Measurements from ENCODE around the gene MXD4.

The MXD4 gene

DNA sequence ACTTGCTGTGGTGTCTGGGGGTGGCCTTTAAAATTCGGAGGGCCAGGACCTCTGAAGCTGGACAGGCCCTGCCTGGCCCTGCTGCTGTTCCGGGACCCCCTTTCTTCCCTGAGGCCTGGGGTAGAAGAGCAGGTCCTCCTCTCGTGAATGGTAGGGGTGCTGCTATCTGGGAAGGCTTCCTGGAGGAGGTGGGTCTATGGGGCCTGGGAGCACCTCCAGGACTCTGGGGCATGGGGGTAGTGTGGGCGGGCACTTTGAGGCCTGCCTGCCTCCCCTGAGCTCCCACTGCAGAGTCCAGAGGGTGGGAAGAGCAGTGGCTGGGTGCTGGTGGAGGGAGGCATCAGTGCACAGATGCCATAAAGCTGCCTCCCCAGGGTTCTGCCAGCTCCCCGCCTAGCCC, 4.9 kb upstream of the MXD4 start:
- Histone ChIP-seq H3K36me3 (ENCODE audit: insufficient read depth) (no peaks in the 10 kb centered on the region), H3K79me2 (ENCODE audit: insufficient read depth, low read depth) (no peaks in the 10 kb centered on the region), H3K4me2 (no peak overlapping the region), H3K27me3 (ENCODE audit: insufficient read depth, low read depth) (no peaks in the 10 kb centered on the region), H2AFZ (ENCODE audit: low read depth) (no peak overlapping the region), H4K20me1 (ENCODE audit: insufficient read depth) (no peaks in the 10 kb centered on the region), H3K4me1 (ENCODE audit: low read depth, poor library complexity, severe bottlenecking) (no peaks in the 10 kb centered on the region), H3K4me3 (IDR thresholded peaks at IDR 0.05; ENCODE audit: insufficient read depth, low read depth, low read length) (no peak overlapping the region), H3K27ac (no peak overlapping the region), H3K9ac (no peak overlapping the region)
- TF ChIP-seq, protein P1, sequence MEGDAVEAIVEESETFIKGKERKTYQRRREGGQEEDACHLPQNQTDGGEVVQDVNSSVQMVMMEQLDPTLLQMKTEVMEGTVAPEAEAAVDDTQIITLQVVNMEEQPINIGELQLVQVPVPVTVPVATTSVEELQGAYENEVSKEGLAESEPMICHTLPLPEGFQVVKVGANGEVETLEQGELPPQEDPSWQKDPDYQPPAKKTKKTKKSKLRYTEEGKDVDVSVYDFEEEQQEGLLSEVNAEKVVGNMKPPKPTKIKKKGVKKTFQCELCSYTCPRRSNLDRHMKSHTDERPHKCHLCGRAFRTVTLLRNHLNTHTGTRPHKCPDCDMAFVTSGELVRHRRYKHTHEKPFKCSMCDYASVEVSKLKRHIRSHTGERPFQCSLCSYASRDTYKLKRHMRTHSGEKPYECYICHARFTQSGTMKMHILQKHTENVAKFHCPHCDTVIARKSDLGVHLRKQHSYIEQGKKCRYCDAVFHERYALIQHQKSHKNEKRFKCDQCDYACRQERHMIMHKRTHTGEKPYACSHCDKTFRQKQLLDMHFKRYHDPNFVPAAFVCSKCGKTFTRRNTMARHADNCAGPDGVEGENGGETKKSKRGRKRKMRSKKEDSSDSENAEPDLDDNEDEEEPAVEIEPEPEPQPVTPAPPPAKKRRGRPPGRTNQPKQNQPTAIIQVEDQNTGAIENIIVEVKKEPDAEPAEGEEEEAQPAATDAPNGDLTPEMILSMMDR (conservative IDR thresholded peaks at IDR 0.05; ENCODE audit: low read depth, low read length) = no peak

DNA sequence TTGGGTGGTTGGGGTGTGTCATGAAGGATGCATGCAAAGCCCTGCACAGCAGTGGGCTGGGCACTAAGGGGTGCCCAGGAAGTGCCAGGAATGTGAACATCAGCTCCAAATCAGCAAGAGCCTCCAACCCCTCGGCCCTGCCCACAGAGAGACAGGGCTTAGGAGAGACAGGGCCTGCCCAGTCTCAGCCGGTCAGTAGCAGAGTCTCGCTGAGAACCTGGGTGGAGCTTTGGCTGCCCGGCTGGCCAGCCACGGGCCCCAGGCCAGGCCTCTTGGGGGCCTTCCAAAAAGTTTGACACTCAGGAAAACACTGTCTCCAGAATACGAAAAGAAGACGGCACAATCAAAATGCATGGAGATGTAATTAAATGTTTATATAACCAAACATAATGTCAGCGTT, 4.3 kb upstream of the MXD4 start:
- H3K9ac ChIP-seq = no peak overlapping the region
- H2AFZ ChIP-seq (ENCODE audit: low read depth) = no peak overlapping the region
- TF ChIP-seq, protein P1 (conservative IDR thresholded peaks at IDR 0.05; ENCODE audit: low read depth, low read length) = no peak
- no peaks in the 10 kb centered on the region for H3K36me3 ChIP-seq (ENCODE audit: insufficient read depth)
- no peaks in the 10 kb centered on the region for H3K79me2 ChIP-seq (ENCODE audit: insufficient read depth, low read depth)
- H3K4me2 ChIP-seq = no peak overlapping the region
- H4K20me1 ChIP-seq (ENCODE audit: insufficient read depth) = no peaks in the 10 kb centered on the region
- no peaks in the 10 kb centered on the region for H3K4me1 ChIP-seq (ENCODE audit: low read depth, poor library complexity, severe bottlenecking)
- no peaks in the 10 kb centered on the region for H3K27me3 ChIP-seq (ENCODE audit: insufficient read depth, low read depth)
- H3K27ac ChIP-seq = no peak overlapping the region
- H3K4me3 ChIP-seq (IDR thresholded peaks at IDR 0.05; ENCODE audit: insufficient read depth, low read depth, low read length) = no peak overlapping the region

DNA sequence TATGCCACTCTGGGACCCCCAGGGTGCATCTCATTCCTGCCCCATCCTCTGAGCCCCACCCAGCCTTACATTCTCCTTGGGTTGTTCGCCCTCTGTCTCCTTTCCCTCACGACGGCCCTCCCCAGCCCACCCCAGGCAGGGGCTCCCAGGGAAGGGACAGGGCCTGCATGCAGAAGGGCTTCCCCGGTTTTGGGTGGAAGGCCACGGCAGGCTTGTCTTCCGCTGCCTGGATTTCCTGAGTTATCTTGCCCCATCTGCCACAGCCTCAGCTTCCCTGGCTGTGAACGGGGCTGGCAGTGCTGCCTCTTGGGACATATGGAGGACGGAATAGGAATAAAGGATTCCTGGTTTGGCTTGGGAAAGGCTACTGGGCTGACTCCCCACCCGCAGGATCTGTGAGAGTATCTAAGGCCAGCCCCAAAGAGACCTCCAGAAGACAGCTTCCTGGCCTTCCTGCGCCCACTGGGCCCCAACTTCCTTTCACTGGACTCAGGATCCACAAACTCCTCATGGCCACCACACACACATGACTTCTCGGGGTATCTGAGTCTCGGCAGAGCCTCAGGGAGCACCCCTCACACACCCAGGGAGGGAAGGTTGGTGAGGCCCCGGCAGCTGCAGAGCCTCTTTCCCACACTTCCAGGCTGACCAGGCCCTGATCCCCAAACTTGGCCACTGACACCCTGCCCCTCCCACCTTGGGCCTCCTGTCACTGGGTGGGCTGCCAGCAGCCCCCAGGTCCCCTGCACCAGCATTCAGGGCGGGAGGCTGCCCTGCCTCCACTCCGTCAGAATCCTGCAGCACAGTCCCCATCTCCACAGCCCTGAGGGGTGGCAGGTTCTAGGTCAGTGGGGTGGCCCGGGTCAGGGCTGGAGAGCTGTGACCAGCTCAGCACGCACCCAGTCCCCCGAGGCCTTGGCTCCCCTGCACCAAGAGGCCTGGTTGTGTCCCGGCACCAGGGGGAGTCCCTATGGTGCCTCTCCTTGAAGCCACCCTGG, 3.5 kb upstream of the MXD4 start:
- Histone ChIP-seq H3K4me3 (IDR thresholded peaks at IDR 0.05; ENCODE audit: insufficient read depth, low read depth, low read length) (no peak overlapping the region), H3K9ac (no peak overlapping the region), H3K79me2 (ENCODE audit: insufficient read depth, low read depth) (no peaks in the 10 kb centered on the region), H3K27me3 (ENCODE audit: insufficient read depth, low read depth) (no peaks in the 10 kb centered on the region), H3K36me3 (ENCODE audit: insufficient read depth) (no peaks in the 10 kb centered on the region), H3K27ac (no peak overlapping the region), H4K20me1 (ENCODE audit: insufficient read depth) (no peaks in the 10 kb centered on the region), H3K4me2 (no peak overlapping the region), H2AFZ (ENCODE audit: low read depth) (no peak overlapping the region), H3K4me1 (ENCODE audit: low read depth, poor library complexity, severe bottlenecking) (no peaks in the 10 kb centered on the region)
- TF ChIP-seq, protein P1 (conservative IDR thresholded peaks at IDR 0.05; ENCODE audit: low read depth, low read length) = no peak

DNA sequence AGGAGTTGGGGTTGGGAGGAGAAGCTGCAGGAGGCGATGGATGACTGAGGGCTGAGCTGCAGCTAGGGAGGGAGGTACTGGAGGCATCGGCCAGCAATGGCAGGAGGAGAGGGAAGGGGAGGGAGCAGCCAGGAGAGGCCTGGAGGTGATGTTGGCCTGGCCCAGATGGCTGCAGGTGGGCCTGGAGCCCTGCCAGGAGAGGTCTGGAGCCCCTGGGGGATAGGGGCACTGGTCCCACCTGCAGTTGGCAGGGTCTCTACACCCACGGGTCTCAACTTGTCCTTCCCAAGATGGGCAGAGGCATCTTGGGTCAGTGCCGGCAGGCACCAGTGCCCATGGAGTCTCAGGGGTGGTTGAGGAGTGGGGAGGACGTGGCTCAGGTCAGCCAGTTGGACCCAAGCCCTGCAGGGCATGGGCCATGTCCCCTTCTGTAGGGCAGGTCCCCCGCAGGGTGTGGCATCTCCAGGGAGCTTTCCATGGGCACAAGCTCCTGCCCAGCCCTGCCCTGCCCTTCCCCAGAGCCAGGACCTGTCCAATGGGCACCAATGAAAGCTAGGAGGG, 2.7 kb upstream of the MXD4 start:
- no peak overlapping the region for H2AFZ ChIP-seq (ENCODE audit: low read depth)
- H3K4me3 ChIP-seq (IDR thresholded peaks at IDR 0.05; ENCODE audit: insufficient read depth, low read depth, low read length) = no peak overlapping the region
- H3K27ac ChIP-seq = no peak overlapping the region
- H3K27me3 ChIP-seq (ENCODE audit: insufficient read depth, low read depth) = no peaks in the 10 kb centered on the region
- no peaks in the 10 kb centered on the region for H4K20me1 ChIP-seq (ENCODE audit: insufficient read depth)
- H3K4me2 ChIP-seq = no peak overlapping the region
- no peaks in the 10 kb centered on the region for H3K4me1 ChIP-seq (ENCODE audit: low read depth, poor library complexity, severe bottlenecking)
- TF ChIP-seq, protein P1 (conservative IDR thresholded peaks at IDR 0.05; ENCODE audit: low read depth, low read length) = no peak
- H3K9ac ChIP-seq = no peak overlapping the region
- H3K79me2 ChIP-seq (ENCODE audit: insufficient read depth, low read depth) = no peaks in the 10 kb centered on the region
- H3K36me3 ChIP-seq (ENCODE audit: insufficient read depth) = no peaks in the 10 kb centered on the region

Measured in KMS-11 (cell line).